Ishikawa (cell line): ENCODE results near the gene PCYT1B.

ENCODE experiments used
- CEBPB ChIP-seq: IDR thresholded peaks from 2 replicates; pipeline ENCODE4 v1.6.1; 2012
- CREB1 ChIP-seq: IDR thresholded peaks from 2 replicates; pipeline ENCODE4 v1.6.1; 2012; ENCODE audit warnings: low read depth
- EP300 ChIP-seq: IDR thresholded peaks from 2 replicates; pipeline ENCODE4 v1.6.1; 2012; ENCODE audit warnings: borderline replicate concordance
- FOXM1 ChIP-seq: IDR thresholded peaks from 2 replicates; pipeline ENCODE4 v1.6.1; 2012; ENCODE audit warnings: low read depth, borderline replicate concordance
- NFIC ChIP-seq: IDR thresholded peaks from 2 replicates; pipeline ENCODE4 v1.6.1; 2012
- RAD21 ChIP-seq: IDR thresholded peaks from 2 replicates; pipeline ENCODE4 v1.6.1; 2012; ENCODE audit warnings: low read depth
- TAF1 ChIP-seq: IDR thresholded peaks from 2 replicates; pipeline ENCODE4 v1.6.1; 2012; ENCODE audit warnings: low read depth, mild to moderate bottlenecking
- TCF12 ChIP-seq: IDR thresholded peaks from 2 replicates; pipeline ENCODE4 v1.6.1; 2012; ENCODE audit warnings: low read depth
- YY1 ChIP-seq: IDR thresholded peaks from 2 replicates; pipeline ENCODE4 v1.6.1; 2012; ENCODE audit warnings: low read depth
- ZBTB7A ChIP-seq: IDR thresholded peaks from 2 replicates; pipeline ENCODE4 v1.6.1; 2012; ENCODE audit warnings: low read depth
- TF ChIP-seq, protein P1 (sequence below): IDR thresholded peaks from 2 replicates; pipeline ENCODE4 v1.6.1; 2012
- TF ChIP-seq, protein P2 (sequence below): IDR thresholded peaks from 2 replicates; pipeline ENCODE4 v1.6.1; 2012; ENCODE audit warnings: low read depth, mild to moderate bottlenecking
- TF ChIP-seq, protein P3 (sequence below): IDR thresholded peaks from 2 replicates; pipeline ENCODE4 v1.6.1; 2012

DNA sequence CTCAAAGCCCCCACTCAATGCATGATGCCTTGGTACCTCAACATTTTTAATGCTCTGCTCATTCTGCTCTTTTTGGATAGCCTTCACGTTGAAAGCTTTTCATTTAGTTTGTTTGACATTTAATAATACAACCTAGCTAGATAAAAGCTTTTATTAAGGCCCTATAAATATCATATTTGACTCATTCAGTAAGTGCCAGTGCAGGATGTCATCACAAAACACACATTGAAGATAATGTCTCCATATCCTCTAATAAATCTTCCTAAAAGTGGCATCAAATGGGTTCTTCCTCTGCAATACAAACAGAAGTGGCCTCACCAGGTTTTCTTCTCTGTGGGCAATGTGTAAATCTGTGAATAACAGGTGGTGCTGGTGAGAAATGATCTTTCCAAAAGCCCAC is 12.0 kb upstream of the PCYT1B start:
- TF ChIP-seq CEBPB (no peak), RAD21 (no peak), YY1 (no peak), FOXM1 (no peak), CREB1 (no peak), EP300 (no peak), TCF12 (no peak), ZBTB7A (no peak), NFIC (no peak), TAF1 (no peak)
- TF ChIP-seq, protein P1, sequence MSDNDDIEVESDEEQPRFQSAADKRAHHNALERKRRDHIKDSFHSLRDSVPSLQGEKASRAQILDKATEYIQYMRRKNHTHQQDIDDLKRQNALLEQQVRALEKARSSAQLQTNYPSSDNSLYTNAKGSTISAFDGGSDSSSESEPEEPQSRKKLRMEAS = no peak
- TF ChIP-seq, protein P2, sequence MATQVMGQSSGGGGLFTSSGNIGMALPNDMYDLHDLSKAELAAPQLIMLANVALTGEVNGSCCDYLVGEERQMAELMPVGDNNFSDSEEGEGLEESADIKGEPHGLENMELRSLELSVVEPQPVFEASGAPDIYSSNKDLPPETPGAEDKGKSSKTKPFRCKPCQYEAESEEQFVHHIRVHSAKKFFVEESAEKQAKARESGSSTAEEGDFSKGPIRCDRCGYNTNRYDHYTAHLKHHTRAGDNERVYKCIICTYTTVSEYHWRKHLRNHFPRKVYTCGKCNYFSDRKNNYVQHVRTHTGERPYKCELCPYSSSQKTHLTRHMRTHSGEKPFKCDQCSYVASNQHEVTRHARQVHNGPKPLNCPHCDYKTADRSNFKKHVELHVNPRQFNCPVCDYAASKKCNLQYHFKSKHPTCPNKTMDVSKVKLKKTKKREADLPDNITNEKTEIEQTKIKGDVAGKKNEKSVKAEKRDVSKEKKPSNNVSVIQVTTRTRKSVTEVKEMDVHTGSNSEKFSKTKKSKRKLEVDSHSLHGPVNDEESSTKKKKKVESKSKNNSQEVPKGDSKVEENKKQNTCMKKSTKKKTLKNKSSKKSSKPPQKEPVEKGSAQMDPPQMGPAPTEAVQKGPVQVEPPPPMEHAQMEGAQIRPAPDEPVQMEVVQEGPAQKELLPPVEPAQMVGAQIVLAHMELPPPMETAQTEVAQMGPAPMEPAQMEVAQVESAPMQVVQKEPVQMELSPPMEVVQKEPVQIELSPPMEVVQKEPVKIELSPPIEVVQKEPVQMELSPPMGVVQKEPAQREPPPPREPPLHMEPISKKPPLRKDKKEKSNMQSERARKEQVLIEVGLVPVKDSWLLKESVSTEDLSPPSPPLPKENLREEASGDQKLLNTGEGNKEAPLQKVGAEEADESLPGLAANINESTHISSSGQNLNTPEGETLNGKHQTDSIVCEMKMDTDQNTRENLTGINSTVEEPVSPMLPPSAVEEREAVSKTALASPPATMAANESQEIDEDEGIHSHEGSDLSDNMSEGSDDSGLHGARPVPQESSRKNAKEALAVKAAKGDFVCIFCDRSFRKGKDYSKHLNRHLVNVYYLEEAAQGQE = no peak
- TF ChIP-seq, protein P3, sequence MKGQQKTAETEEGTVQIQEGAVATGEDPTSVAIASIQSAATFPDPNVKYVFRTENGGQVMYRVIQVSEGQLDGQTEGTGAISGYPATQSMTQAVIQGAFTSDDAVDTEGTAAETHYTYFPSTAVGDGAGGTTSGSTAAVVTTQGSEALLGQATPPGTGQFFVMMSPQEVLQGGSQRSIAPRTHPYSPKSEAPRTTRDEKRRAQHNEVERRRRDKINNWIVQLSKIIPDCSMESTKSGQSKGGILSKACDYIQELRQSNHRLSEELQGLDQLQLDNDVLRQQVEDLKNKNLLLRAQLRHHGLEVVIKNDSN = no peak
